H7 (cell line): ENCODE data around the gene CSTF3. TPM values are rescaled to one million over a fixed set of nuclear protein-coding genes. Genes with fewer than 3 reads are reported as not detected.

Experiments
- DNase-seq: peaks from one replicate; pipeline ENCODE4 v3.0.0; 2012
- H3K27me3 ChIP-seq: 2 replicates; pipeline ENCODE4 v1.6.0; 2011; ENCODE audit warnings: mild to moderate bottlenecking, low read length; ENCODE audit not compliant: control insufficient read depth, insufficient read depth
- H3K36me3 ChIP-seq: replicated peaks from 2 replicates; pipeline ENCODE4 v1.5.1; 2011; ENCODE audit warnings: low read length; ENCODE audit not compliant: control insufficient read depth, insufficient read depth
- H3K4me3 ChIP-seq: 2 replicates; pipeline ENCODE4 v1.5.1; 2011; ENCODE audit warnings: low read depth, mild to moderate bottlenecking, control low read depth, low read length, moderate library complexity; ENCODE audit not compliant: insufficient read depth
- total RNA-seq: library from RNA; depleted of rRNA; stranded (reverse); fragments of >200 nt; shearing (Covaris generic); gene quantifications from 2 replicates; pipeline ENCODE4 v1.2.3, GENCODE V29; 2014

The CSTF3 gene
- total RNA-seq, 1 experiment from 2014 or later = 31.6 TPM

GRCh38 chr11:33086017-33086416, 75.3 kb downstream of the CSTF3 start:
- DNase-seq = no peak
- Histone ChIP-seq H3K4me3 (no peak overlapping the region), H3K36me3 (peaks cover 6% of the 10 kb centered on the region), H3K27me3 (no peaks in the 10 kb centered on the region)

GRCh38 chr11:33083918-33084317, 77.4 kb downstream of the CSTF3 start:
- Histone ChIP-seq H3K27me3 (no peaks in the 10 kb centered on the region), H3K36me3 (peaks cover 6% of the 10 kb centered on the region), H3K4me3 (no peak overlapping the region)
- DNase-seq = no peak

- Histone ChIP-seq H3K36me3 (peaks cover 7% of the 10 kb centered on the region), H3K27me3 (no peaks in the 10 kb centered on the region), H3K4me3 (no peak overlapping the region)
- DNase-seq = no peak
These were observed 88.8 kb downstream of the CSTF3 start for GRCh38 chr11:33072465-33072864.

- Histone ChIP-seq H3K27me3 (no peaks in the 10 kb centered on the region), H3K36me3 (peaks cover 6% of the 10 kb centered on the region), H3K4me3 (no peak overlapping the region)
- peak; percentile 27 for DNase-seq
These were observed 92.5 kb downstream of the CSTF3 start for GRCh38 chr11:33068611-33069340.

- no peak overlapping the region for H3K4me3 ChIP-seq
- no peak for DNase-seq
- H3K36me3 ChIP-seq = peaks cover 1% of the 10 kb centered on the region
- no peaks in the 10 kb centered on the region for H3K27me3 ChIP-seq
These were observed 94.0 kb downstream of the CSTF3 start for GRCh38 chr11:33067294-33067693.

GRCh38 chr11:33065445-33066178, 95.7 kb downstream of the CSTF3 start:
- peak; percentile 85 for DNase-seq
- Histone ChIP-seq H3K36me3 (no peaks in the 10 kb centered on the region; the same call in none of the 2 replicates), H3K27me3 (no peaks in the 10 kb centered on the region), H3K4me3 (no peak overlapping the region)

GRCh38 chr11:33064866-33065265, 96.4 kb downstream of the CSTF3 start:
- Histone ChIP-seq H3K4me3 (no peak overlapping the region), H3K36me3 (no peaks in the 10 kb centered on the region; the same call in none of the 2 replicates), H3K27me3 (no peaks in the 10 kb centered on the region)
- no peak for DNase-seq

GRCh38 chr11:33064033-33064825, 97.1 kb downstream of the CSTF3 start:
- DNase-seq = peak; percentile 17
- Histone ChIP-seq H3K4me3 (no peak overlapping the region), H3K36me3 (no peaks in the 10 kb centered on the region; the same call in none of the 2 replicates), H3K27me3 (no peaks in the 10 kb centered on the region)

- no peak for DNase-seq
- no peak overlapping the region for H3K4me3 ChIP-seq
- no peaks in the 10 kb centered on the region for H3K27me3 ChIP-seq
- no peaks in the 10 kb centered on the region; the same call in 1 of the 2 replicates for H3K36me3 ChIP-seq
These were observed 97.9 kb downstream of the CSTF3 start for GRCh38 chr11:33063326-33063881.

- Histone ChIP-seq H3K36me3 (peaks cover 1% of the 10 kb centered on the region), H3K4me3 (no peak overlapping the region), H3K27me3 (no peaks in the 10 kb centered on the region)
- DNase-seq = no peak
These were observed 99.1 kb downstream of the CSTF3 start for GRCh38 chr11:33062137-33062536.

GRCh38 chr11:33060271-33060670, 101.0 kb downstream of the CSTF3 start:
- DNase-seq = no peak
- no peaks in the 10 kb centered on the region for H3K27me3 ChIP-seq
- H3K4me3 ChIP-seq = no peak overlapping the region
- H3K36me3 ChIP-seq = peaks cover 1% of the 10 kb centered on the region

GRCh38 chr11:33059331-33060007, 101.8 kb downstream of the CSTF3 start:
- no peak for DNase-seq
- peaks cover 1% of the 10 kb centered on the region for H3K36me3 ChIP-seq
- H3K4me3 ChIP-seq = no peak overlapping the region
- no peaks in the 10 kb centered on the region for H3K27me3 ChIP-seq

- Histone ChIP-seq H3K4me3 (no peak overlapping the region), H3K27me3 (no peaks in the 10 kb centered on the region), H3K36me3 (peaks cover 1% of the 10 kb centered on the region)
- DNase-seq = no peak
These were observed 104.0 kb downstream of the CSTF3 start for GRCh38 chr11:33057284-33057683.

- Histone ChIP-seq H3K27me3 (no peaks in the 10 kb centered on the region), H3K36me3 (peaks cover 1% of the 10 kb centered on the region), H3K4me3 (no peak overlapping the region)
- no peak for DNase-seq
These were observed 105.9 kb downstream of the CSTF3 start for GRCh38 chr11:33055375-33055774.
